ENCODE data around the gene TCERG1L.

DNA sequence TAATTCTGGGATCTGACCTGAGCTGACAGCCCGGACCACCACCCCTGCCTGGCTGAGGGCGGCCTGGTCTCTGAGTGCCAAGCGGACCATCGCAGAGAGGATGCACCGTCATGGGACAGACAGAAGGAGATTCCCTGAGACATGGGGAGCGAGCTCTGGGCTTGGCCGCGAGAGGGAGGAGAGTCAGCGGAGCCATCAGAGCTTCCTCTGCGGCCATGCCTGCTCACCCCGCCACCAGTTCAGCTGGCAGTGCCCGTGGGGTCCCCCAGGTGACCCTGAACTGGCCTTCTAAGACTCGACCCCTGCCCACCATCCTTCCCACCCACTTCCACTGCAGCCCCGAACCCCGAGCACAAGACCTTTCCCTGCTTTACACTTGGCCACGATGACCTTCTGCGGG is 152.8 kb downstream of the TCERG1L start:
- TF ChIP-seq, protein P1, sequence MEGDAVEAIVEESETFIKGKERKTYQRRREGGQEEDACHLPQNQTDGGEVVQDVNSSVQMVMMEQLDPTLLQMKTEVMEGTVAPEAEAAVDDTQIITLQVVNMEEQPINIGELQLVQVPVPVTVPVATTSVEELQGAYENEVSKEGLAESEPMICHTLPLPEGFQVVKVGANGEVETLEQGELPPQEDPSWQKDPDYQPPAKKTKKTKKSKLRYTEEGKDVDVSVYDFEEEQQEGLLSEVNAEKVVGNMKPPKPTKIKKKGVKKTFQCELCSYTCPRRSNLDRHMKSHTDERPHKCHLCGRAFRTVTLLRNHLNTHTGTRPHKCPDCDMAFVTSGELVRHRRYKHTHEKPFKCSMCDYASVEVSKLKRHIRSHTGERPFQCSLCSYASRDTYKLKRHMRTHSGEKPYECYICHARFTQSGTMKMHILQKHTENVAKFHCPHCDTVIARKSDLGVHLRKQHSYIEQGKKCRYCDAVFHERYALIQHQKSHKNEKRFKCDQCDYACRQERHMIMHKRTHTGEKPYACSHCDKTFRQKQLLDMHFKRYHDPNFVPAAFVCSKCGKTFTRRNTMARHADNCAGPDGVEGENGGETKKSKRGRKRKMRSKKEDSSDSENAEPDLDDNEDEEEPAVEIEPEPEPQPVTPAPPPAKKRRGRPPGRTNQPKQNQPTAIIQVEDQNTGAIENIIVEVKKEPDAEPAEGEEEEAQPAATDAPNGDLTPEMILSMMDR (IDR thresholded peaks at IDR 0.05), result no peak
- TF ChIP-seq POLR2AphosphoS5 (IDR thresholded peaks at IDR 0.05; ENCODE audit: low read depth, low read length) (no peak), TCF7L2 (IDR thresholded peaks at IDR 0.05; ENCODE audit: low read depth, low read length) (no peak), SIN3A (IDR thresholded peaks at IDR 0.05; ENCODE audit: borderline replicate concordance, insufficient read depth, low read depth, low read length) (no peak)
- TF ChIP-seq, protein P2, sequence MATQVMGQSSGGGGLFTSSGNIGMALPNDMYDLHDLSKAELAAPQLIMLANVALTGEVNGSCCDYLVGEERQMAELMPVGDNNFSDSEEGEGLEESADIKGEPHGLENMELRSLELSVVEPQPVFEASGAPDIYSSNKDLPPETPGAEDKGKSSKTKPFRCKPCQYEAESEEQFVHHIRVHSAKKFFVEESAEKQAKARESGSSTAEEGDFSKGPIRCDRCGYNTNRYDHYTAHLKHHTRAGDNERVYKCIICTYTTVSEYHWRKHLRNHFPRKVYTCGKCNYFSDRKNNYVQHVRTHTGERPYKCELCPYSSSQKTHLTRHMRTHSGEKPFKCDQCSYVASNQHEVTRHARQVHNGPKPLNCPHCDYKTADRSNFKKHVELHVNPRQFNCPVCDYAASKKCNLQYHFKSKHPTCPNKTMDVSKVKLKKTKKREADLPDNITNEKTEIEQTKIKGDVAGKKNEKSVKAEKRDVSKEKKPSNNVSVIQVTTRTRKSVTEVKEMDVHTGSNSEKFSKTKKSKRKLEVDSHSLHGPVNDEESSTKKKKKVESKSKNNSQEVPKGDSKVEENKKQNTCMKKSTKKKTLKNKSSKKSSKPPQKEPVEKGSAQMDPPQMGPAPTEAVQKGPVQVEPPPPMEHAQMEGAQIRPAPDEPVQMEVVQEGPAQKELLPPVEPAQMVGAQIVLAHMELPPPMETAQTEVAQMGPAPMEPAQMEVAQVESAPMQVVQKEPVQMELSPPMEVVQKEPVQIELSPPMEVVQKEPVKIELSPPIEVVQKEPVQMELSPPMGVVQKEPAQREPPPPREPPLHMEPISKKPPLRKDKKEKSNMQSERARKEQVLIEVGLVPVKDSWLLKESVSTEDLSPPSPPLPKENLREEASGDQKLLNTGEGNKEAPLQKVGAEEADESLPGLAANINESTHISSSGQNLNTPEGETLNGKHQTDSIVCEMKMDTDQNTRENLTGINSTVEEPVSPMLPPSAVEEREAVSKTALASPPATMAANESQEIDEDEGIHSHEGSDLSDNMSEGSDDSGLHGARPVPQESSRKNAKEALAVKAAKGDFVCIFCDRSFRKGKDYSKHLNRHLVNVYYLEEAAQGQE (IDR thresholded peaks at IDR 0.05; ENCODE audit: insufficient read depth in 1 of 2, low read depth in 2 of 2, low read length in 1 of 2), result no peak

All from Panc1 (cell line).